NCI-H82 treated with DMSO at 0.1 percent for 48 hours (cell line): ENCODE measurements around the gene MKX.
"Not testable (repeated sequence)": the region's sequence is repeated elsewhere in the genome, so short reads cannot be mapped to it uniquely, and the experiment has no call there.

ENCODE experiments used
- DNase-seq: peaks from one replicate; lab custom pipeline; 2025; ENCODE audit not compliant: unreplicated experiment; lab: John Stamatoyannopoulos, UW

MKX gene

GRCh38 chr10:27695088-27695487 is 50.5 kb downstream of the MKX start:
- DNase-seq = no peak

- no peak for DNase-seq
These were observed 53.0 kb downstream of the MKX start for GRCh38 chr10:27692663-27693062.

GRCh38 chr10:27688991-27689390 is 56.6 kb downstream of the MKX start:
- DNase-seq = no peak

- no peak for DNase-seq
These were observed 57.3 kb downstream of the MKX start for GRCh38 chr10:27688276-27688675.

GRCh38 chr10:27687743-27688142 is 57.9 kb downstream of the MKX start:
- no peak for DNase-seq

DNA sequence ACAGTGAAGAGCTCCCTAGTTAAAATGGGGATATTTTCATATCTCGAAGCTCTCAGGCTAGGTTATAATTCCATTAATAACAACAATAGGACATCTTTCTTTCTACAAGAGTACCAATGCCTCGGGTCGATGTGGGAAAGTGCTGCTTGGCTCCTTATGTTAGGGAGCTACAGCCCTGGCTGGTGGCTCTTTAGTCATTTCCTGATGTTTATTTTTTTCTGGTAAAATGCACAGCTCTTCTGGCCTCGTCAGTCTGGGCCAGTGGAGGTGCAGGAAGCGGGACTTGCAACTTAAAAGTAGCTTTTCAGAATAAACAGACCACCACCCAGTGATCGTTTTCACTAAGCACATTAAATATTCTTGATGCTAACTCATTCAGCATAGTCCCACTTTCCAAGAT is 58.3 kb downstream of the MKX start:
- no peak for DNase-seq

DNA sequence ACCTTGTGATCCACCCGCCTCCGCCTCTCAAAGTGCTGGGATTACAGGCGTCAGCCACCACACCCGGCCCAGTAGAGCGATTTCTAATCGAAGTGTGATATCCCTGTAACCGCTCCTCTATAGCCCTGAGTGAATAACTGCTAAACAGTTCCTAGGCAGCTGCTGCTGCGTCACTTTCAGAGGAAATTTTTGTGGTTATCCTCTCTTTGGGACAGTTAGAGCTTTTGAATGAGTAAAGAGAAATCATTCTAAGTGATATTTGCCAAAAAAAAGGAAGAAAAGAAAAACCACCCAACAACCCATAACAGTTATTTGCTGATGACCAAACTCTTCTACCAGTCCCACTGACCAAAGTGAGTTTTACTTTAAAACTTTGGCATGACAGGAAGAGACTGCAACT is 59.9 kb downstream of the MKX start:
- no peak for DNase-seq

GRCh38 chr10:27683226-27683625 is 62.4 kb downstream of the MKX start:
- no peak for DNase-seq

DNA sequence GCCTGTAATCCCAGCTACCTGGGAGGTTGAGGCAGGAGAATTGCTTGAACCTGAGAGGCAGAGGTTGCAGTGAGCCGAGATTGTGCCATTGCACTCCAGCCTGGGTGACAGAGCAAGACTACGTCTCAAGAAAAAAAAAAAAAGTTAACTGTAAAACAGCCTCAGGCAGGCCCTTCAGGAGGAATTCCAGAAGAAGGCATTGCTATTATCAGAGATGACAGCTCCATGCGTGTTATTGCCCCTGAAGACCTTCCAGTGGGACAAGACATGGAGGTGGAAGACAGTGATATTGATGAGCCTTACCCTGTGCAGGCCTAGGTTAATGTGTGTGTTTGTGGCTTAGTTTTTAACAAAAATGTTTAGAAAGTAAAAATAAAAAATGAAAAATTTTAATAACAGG is 63.8 kb downstream of the MKX start:
- DNase-seq = not testable (repeated sequence)

DNA sequence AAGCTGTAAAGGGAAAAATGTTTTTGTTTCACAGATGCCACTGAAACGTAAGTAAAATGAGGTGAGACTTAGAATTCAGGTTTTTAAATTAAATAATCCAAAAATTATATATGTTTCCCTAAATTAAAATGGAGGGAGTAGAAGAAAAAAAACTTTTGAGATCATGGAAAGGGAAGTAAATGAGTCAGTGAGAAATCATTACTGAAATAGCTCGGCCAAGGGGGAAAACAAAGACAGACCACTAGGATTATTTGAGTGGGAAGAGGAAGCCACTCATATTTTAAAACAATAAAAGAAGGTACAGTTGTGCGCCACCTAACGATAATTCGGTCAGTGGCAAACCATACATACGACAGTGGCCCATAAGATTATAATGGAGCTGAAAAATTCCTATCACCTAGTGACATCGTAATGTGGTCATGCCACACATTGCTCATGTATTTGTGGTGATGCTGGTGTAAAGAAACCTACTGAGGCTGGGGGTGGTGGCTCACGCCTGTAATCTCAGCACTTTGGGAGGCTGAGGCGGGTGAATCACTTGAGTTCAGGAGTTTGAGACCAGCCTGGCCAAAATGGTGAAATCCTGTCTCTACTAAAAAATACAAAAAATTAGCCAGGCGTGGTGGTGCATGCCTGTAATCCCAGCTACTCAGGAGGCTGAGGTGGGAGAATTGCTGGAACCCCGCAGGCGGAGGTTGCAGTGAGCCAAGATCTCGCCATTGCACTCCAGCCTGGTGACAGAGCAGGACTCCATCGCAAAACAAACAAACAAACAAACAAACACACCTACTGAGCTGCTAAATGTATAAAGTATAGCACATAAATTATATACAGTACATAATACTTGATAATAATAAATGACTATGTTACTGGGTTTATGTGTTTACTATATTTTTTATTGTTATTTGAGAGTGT is 64.7 kb downstream of the MKX start:
- no peak for DNase-seq

GRCh38 chr10:27680006-27680557 is 65.5 kb downstream of the MKX start:
- no peak for DNase-seq

- no peak for DNase-seq
These were observed 66.2 kb downstream of the MKX start for GRCh38 chr10:27679369-27679912.

DNA sequence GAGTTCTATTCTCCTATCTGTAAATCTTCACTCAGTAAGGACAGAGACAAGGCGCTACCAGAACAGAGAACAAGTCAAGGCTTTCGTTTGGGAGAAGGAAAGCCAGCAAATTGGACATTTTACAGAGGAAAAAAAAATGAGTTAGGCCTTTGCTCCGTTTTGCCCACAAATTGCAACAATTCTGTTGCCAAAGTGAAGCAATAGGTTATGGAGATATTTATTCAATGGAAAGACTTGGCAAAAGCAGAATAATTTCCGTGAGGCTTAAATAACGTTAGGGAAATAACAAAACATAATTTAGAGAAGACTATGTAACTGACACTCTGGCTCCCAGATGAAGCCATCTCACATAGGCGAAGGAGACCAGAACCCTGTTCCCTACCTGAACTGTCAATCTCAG is 67.5 kb downstream of the MKX start:
- no peak for DNase-seq

GRCh38 chr10:27673065-27673464 is 72.6 kb downstream of the MKX start:
- DNase-seq = no peak

DNA sequence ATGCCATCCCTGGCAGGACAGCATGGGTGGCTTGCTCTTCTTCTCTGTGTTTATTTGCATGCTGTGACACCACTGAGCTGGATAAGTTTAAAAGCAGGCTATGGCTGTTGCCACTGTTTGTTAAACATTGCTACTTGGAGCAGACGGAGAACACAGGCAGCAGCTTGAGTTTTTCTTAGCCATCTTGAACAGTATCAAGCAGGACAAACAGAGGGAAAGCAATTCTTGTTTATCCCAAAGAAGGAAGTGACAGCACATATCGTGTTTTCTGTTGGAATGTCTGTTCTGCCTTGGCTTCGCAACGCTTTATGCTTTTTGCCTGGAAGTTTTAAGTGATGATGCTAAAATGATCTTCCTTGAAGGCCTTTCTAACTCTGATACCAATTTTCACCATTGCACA is 73.8 kb downstream of the MKX start:
- DNase-seq = no peak

GRCh38 chr10:27664461-27664860 is 81.2 kb downstream of the MKX start:
- DNase-seq = no peak

DNA sequence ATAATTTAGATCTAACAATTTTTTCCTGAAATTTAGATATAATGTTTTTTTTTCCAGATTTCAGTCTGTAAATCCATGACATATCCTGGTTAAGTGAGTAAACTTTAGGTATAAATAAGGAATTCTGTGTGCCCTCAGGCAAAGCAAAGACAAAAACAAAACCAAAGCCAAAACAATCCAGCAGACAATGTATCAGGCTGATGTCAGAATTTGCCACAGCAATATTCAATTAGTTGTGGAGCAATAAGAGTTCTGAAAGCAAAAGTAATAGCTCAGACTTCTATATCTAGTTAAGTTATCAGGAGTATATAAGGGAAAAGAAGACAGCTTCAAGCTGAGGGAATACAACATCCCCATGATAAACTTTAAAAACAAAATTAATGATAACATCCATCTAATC is 82.0 kb downstream of the MKX start:
- DNase-seq = no peak

DNA sequence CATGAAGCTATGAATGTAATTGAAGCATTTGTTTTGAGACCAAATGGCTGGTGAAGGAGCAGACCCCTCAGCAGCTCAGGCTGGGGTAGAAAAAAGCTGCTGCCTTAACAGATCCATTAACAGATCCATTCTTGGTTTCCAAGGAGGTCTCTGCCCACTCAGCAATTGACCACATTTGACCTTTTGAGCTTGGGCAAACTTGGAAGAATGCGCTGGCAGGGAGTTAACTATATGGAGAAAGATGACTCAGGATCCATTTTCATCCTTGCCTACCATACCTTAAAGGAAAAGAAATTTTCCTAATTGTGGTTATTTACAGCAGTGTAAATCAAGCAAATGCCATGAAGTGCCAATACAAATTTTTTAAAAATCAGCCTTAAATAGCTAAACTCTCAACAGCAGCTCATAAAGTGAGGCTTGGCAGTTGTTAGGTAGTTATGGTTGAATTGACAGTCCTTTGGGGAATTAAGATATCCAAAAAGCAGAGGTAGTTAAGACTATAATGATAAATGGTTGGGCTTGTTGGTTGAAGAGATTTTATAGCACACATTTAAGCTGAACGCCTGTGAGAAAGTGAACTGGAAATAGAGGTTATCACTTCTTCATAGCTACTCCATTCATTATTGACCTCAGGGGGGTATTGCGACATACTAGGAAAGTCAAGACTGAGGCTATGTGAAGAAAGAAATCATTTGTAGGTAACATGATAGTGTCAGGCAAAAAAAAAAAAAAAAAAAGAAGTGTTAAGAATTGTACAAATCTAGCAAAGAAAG is 83.9 kb downstream of the MKX start:
- no peak for DNase-seq

GRCh38 chr10:27660711-27661110 is 84.9 kb downstream of the MKX start:
- DNase-seq = no peak

DNA sequence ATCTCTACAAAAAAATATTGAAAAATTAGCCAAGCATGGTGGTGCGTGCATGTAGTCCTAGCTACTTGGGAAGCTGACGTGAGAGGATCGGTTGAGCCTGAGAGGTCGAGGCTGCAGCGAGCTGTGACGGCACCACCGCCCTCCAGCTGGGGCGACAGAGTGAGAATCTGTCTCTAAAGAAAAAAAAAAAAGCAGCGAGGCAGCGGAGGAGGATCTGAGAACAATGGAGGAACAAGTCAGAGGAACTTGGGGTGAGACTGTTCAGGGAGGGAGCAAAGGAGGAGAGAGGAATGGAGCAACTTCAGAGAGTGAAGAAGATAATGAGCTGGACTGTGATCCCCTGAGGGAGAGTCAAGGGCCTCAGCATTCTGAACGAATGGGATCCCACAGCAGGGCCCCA is 85.4 kb downstream of the MKX start:
- DNase-seq = no peak

- no peak for DNase-seq
These were observed 85.8 kb downstream of the MKX start for GRCh38 chr10:27659786-27660185.

DNA sequence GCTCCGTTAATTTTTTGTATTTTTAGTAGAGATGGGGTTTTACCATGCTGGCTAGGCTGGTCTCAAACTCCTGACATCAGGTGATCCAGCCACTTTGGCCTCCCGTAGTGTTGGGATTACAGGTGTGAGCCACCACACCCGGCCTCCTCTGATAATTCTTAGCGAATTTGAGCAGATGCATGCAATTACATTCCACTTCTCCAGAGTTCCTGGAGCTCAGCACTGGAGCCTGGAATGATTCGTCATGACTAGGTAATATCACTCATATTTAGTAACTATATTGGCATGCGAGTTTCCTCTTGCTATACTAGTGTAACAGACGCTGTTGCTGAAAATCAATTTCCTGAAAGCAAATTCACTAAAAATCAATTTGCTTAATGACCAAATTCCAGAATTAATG is 86.8 kb downstream of the MKX start:
- no peak for DNase-seq
